GM19240 (cell line): ENCODE data around the gene EMC10.
"Not testable (repeated sequence)": the region's sequence is repeated elsewhere in the genome, so short reads cannot be mapped to it uniquely, and the experiment has no call there.

Experiments used
- DNase-seq: peaks from one replicate; pipeline ENCODE4 v3.0.0; 2011; ENCODE audit warnings: low spot score; ENCODE audit not compliant: insufficient read length

EMC10 gene

GRCh38 chr19:50450369-50451222 is 25.7 kb upstream of the EMC10 start:
- DNase-seq, result no peak

GRCh38 chr19:50451223-50451534 is 25.1 kb upstream of the EMC10 start:
- DNase-seq, result no peak

- DNase-seq, result no peak
Measured at GRCh38 chr19:50453243-50453642, 23.1 kb upstream of the EMC10 start.

- no peak for DNase-seq
Measured at GRCh38 chr19:50455992-50456391, 20.3 kb upstream of the EMC10 start.

- DNase-seq, result no peak
Measured at GRCh38 chr19:50457300-50457699, 19.0 kb upstream of the EMC10 start.

GRCh38 chr19:50458396-50459066 is 17.8 kb upstream of the EMC10 start:
- no peak for DNase-seq

GRCh38 chr19:50459067-50459456 is 17.2 kb upstream of the EMC10 start:
- DNase-seq, result no peak

GRCh38 chr19:50459638-50460037 is 16.7 kb upstream of the EMC10 start:
- no peak for DNase-seq

- peak; percentile 92 for DNase-seq
Measured at GRCh38 chr19:50460161-50460765, 16.0 kb upstream of the EMC10 start.

- DNase-seq, result peak; percentile 97
Measured at GRCh38 chr19:50461066-50461875, 15.0 kb upstream of the EMC10 start.

GRCh38 chr19:50462970-50463369 is 13.3 kb upstream of the EMC10 start:
- DNase-seq, result no peak

GRCh38 chr19:50464348-50464747 is 12.0 kb upstream of the EMC10 start:
- DNase-seq, result no peak

GRCh38 chr19:50465000-50465399 is 11.3 kb upstream of the EMC10 start:
- DNase-seq, result no peak

- no peak for DNase-seq
Measured at GRCh38 chr19:50465986-50466705, 10.2 kb upstream of the EMC10 start.

GRCh38 chr19:50466706-50467039 is 9.6 kb upstream of the EMC10 start:
- DNase-seq, result no peak

GRCh38 chr19:50467566-50467965 is 8.7 kb upstream of the EMC10 start:
- DNase-seq, result no peak

GRCh38 chr19:50468818-50469217 is 7.5 kb upstream of the EMC10 start:
- DNase-seq, result no peak

GRCh38 chr19:50473336-50473735 is 3.0 kb upstream of the EMC10 start:
- DNase-seq, result not testable (repeated sequence)

GRCh38 chr19:50475101-50475568 is 1.2 kb upstream of the EMC10 start:
- no peak for DNase-seq

- no peak for DNase-seq
Measured at GRCh38 chr19:50475736-50476223, 527 bp upstream of the EMC10 start.

GRCh38 chr19:50476907-50477238 is 566 bp downstream of the EMC10 start:
- DNase-seq, result no peak
